H1 (cell line): Measurements from ENCODE around the gene AK8. TPM values are rescaled to one million over a fixed set of nuclear protein-coding genes. Genes with fewer than 3 reads are reported as not detected.

Source experiments
- CTCF ChIA-PET: fragments of 300-600 bp; sonication (Branson Sonifier 250); formaldehyde crosslinking; loops from one replicate; lab custom pipeline; 2021; ENCODE audit not compliant: partially characterized antibody; lab: Charles Lee
- POLR2A ChIA-PET: fragments of 300-600 bp; sonication (Branson Sonifier 250); formaldehyde crosslinking; loops from one replicate; lab custom pipeline; 2021; ENCODE audit warnings: inconsistent platforms; ENCODE audit not compliant: partially characterized antibody; lab: Charles Lee
- DNase-seq, 2 experiments: peaks; one replicate each; pipeline versions ENCODE4 v3.0.0 to v3.0.0-alpha.2; 2010 to 2022; ENCODE audit warnings: low spot score in 2 of 2, low read depth in 1 of 2, mixed read lengths in 1 of 2
- FAIRE-seq: peaks from 2 replicates; lab custom pipeline; 2011; peaks lifted over from hg19 to GRCh38; lab: Jason Lieb, UNC
- H2AFZ ChIP-seq: 2 replicates; pipeline ENCODE4 v1.8.1; 2012; ENCODE audit warnings: low read length, inconsistent platforms
- H2AK5ac ChIP-seq: 2 replicates; pipeline ENCODE4 v1.6.1; 2013; ENCODE audit warnings: low read depth, low read length
- H2BK120ac ChIP-seq: replicated peaks from 2 replicates; pipeline ENCODE3; 2013; ENCODE audit warnings: low read depth, low read length, inconsistent platforms
- H2BK12ac ChIP-seq: 2 replicates; pipeline ENCODE4 v1.6.1; 2013; ENCODE audit warnings: low read depth, low read length
- H2BK15ac ChIP-seq: 2 replicates; pipeline ENCODE4 v1.6.1; 2013; ENCODE audit warnings: low read length
- H2BK20ac ChIP-seq: 2 replicates; pipeline ENCODE4 v1.6.1; 2013; ENCODE audit warnings: low read length
- H2BK5ac ChIP-seq: 2 replicates; pipeline ENCODE4 v1.6.1; 2013; ENCODE audit warnings: low read depth, low read length
- H3K14ac ChIP-seq: 2 replicates; pipeline ENCODE4 v1.6.1; 2013; ENCODE audit warnings: inconsistent platforms; ENCODE audit not compliant: insufficient read length
- H3K18ac ChIP-seq: 2 replicates; pipeline ENCODE4 v1.6.1; 2013; ENCODE audit warnings: low read length; ENCODE audit errors: extremely low read depth
- H3K23ac ChIP-seq: 2 replicates; pipeline ENCODE4 v1.6.1; 2013; ENCODE audit warnings: inconsistent platforms; ENCODE audit not compliant: insufficient read length
- H3K23me2 ChIP-seq: 2 replicates; pipeline ENCODE4 v1.6.1; 2013; ENCODE audit warnings: low read depth, low read length
- H3K27ac ChIP-seq: 2 replicates; pipeline ENCODE4 v1.6.1; 2011; ENCODE audit warnings: low read depth, low read length, inconsistent platforms
- H3K27me3 ChIP-seq, 4 experiments: replicated peaks in 1 of 4; 1 replicate in 1 of 4; 2 replicates in 3 of 4; pipeline versions ENCODE4 v1.6.1 to v1.8.1; 2011 to 2013; ENCODE audit warnings: low read length in 3 of 4, mild to moderate bottlenecking in 3 of 4, inconsistent platforms in 2 of 4, mixed read lengths in 2 of 4, moderate library complexity in 1 of 4; ENCODE audit not compliant: control insufficient read depth in 3 of 4, insufficient read depth in 3 of 4; ENCODE audit errors: extremely low read depth in 1 of 4
- H3K36me3 ChIP-seq, 4 experiments: 2 replicates each; pipeline versions ENCODE4 v1.6.1 to v1.8.1; 2011 to 2013; ENCODE audit warnings: mild to moderate bottlenecking in 4 of 4, low read length in 3 of 4, moderate library complexity in 2 of 4, control low read depth in 1 of 4, inconsistent platforms in 1 of 4; ENCODE audit not compliant: insufficient read depth in 4 of 4, control insufficient read depth in 2 of 4
- H3K4ac ChIP-seq: replicated peaks from 2 replicates; pipeline ENCODE3; 2013; ENCODE audit warnings: low read length, low read depth, mixed read lengths, inconsistent platforms; ENCODE audit not compliant: insufficient read length
- H3K4me1 ChIP-seq, 4 experiments: replicated peaks in 1 of 4; 1 replicate in 1 of 4; 2 replicates in 3 of 4; pipeline versions ENCODE4 v1.6.1 to v1.8.1; 2011 to 2013; ENCODE audit warnings: low read length in 3 of 4, inconsistent platforms in 2 of 4, mixed read lengths in 1 of 4; ENCODE audit not compliant: insufficient read depth in 4 of 4, control insufficient read depth in 3 of 4
- H3K4me2 ChIP-seq, 2 experiments: 2 replicates each; pipeline versions ENCODE4 v1.6.1 to v1.8.1; 2011 to 2013; ENCODE audit warnings: low read depth in 2 of 2, low read length in 2 of 2, control low read depth in 1 of 2, inconsistent platforms in 1 of 2, mild to moderate bottlenecking in 1 of 2; ENCODE audit not compliant: insufficient read depth in 1 of 2
- H3K4me3 ChIP-seq, 4 experiments: fragments of 200-600, 300-600 bp in 1 of 4; sonication (generic), shearing (Covaris generic), sonication (Bioruptor Twin) in 1 of 4; 2 replicates each; pipeline versions ENCODE4 v1.5.1 to v1.8.1; 2011 to 2016; ENCODE audit warnings: low read length in 4 of 4, low read depth in 3 of 4, control low read depth in 2 of 4, inconsistent platforms in 2 of 4, mild to moderate bottlenecking in 2 of 4, mixed read lengths in 1 of 4, moderate library complexity in 1 of 4; ENCODE audit not compliant: insufficient read depth in 2 of 4; ENCODE audit errors: extremely low read depth in 1 of 4
- H3K56ac ChIP-seq: replicated peaks from 2 replicates; pipeline ENCODE3; 2013; ENCODE audit warnings: low read depth, mild to moderate bottlenecking, mixed read lengths, low read length, inconsistent platforms; ENCODE audit not compliant: insufficient read length
- H3K79me1 ChIP-seq: 2 replicates; pipeline ENCODE4 v1.6.1; 2013; ENCODE audit warnings: low read depth, low read length, control low read depth
- H3K79me2 ChIP-seq, 2 experiments: 2 replicates each; pipeline versions ENCODE4 v1.6.1 to v1.8.1; 2012 to 2013; ENCODE audit warnings: low read length in 2 of 2, mild to moderate bottlenecking in 2 of 2, inconsistent platforms in 1 of 2; ENCODE audit not compliant: insufficient read depth in 2 of 2, control insufficient read depth in 1 of 2
- H3K9ac ChIP-seq, 4 experiments: replicated peaks in 1 of 4; 1 replicate in 1 of 4; 2 replicates in 3 of 4; pipeline versions ENCODE4 v1.6.1 to v1.8.1; 2011 to 2013; ENCODE audit warnings: low read depth in 3 of 4, low read length in 3 of 4, control low read depth in 2 of 4, mild to moderate bottlenecking in 2 of 4, moderate library complexity in 2 of 4, inconsistent platforms in 1 of 4; ENCODE audit errors: extremely low read depth in 1 of 4
- H3K9me3 ChIP-seq, 2 experiments: 2 replicates each; pipeline versions ENCODE4 v1.6.1 to v1.8.1; 2012 to 2013; ENCODE audit warnings: mild to moderate bottlenecking in 2 of 2, moderate library complexity in 2 of 2, control low read depth in 1 of 2, inconsistent platforms in 1 of 2, low read depth in 1 of 2, low read length in 1 of 2, mixed read lengths in 1 of 2; ENCODE audit not compliant: insufficient read depth in 2 of 2
- H4K20me1 ChIP-seq, 2 experiments: replicated peaks in 1 of 2; 2 replicates each; pipeline versions ENCODE3 to v1.8.1; 2011 to 2013; ENCODE audit warnings: inconsistent platforms in 2 of 2, low read length in 2 of 2, mild to moderate bottlenecking in 1 of 2; ENCODE audit not compliant: insufficient read depth in 2 of 2, control insufficient read depth in 1 of 2
- H4K5ac ChIP-seq: 2 replicates; pipeline ENCODE4 v1.6.1; 2013; ENCODE audit warnings: low read length, low read depth, mixed read lengths, inconsistent platforms; ENCODE audit not compliant: insufficient read length
- H4K8ac ChIP-seq: 2 replicates; pipeline ENCODE4 v1.8.0; 2013; ENCODE audit warnings: mild to moderate bottlenecking, moderate library complexity, low read length, inconsistent platforms; ENCODE audit not compliant: insufficient read depth; ENCODE audit errors: extremely low read depth
- H4K91ac ChIP-seq: replicated peaks from 2 replicates; pipeline ENCODE3; 2013; ENCODE audit warnings: low read length, mixed read lengths, inconsistent platforms; ENCODE audit not compliant: insufficient read length
- CTBP2 ChIP-seq: IDR thresholded peaks from 2 replicates; pipeline ENCODE4 v1.7.0; 2011; ENCODE audit warnings: borderline replicate concordance, mild to moderate bottlenecking, moderate library complexity, mixed read lengths, low read length; ENCODE audit not compliant: insufficient read depth, insufficient read length
- EP300 ChIP-seq, 2 experiments: IDR thresholded peaks; 1 replicate in 1 of 2; 2 replicates in 1 of 2; pipeline ENCODE4 v1.6.1; 2011 to 2012; ENCODE audit warnings: low read depth in 2 of 2, low read length in 2 of 2, mild to moderate bottlenecking in 2 of 2, borderline replicate concordance in 1 of 2, inconsistent platforms in 1 of 2, moderate library complexity in 1 of 2
- GABPA ChIP-seq: IDR thresholded peaks from 2 replicates; pipeline ENCODE4 v1.6.1; 2011; ENCODE audit warnings: mild to moderate bottlenecking, low read length, moderate library complexity, borderline replicate concordance; ENCODE audit not compliant: insufficient read depth
- GTF2F1 ChIP-seq: IDR thresholded peaks from 2 replicates; pipeline ENCODE4 v1.6.1; 2012; ENCODE audit warnings: low read depth, low read length, improper control_type of control experiment, borderline replicate concordance
- HDAC2 ChIP-seq, 2 experiments: fragments of 300-600 bp in 1 of 2; sonication (generic) in 1 of 2; IDR thresholded peaks; 2 replicates each; pipeline ENCODE4 v1.6.1; 2011 to 2012; ENCODE audit warnings: low read depth in 2 of 2, low read length in 2 of 2, mild to moderate bottlenecking in 2 of 2, moderate library complexity in 2 of 2, borderline replicate concordance in 1 of 2, inconsistent platforms in 1 of 2
- PHF8 ChIP-seq: fragments of 200-600 bp; sonication (generic); conservative IDR thresholded peaks from 2 replicates; pipeline ENCODE4 v1.7.1; 2012; ENCODE audit warnings: low read depth, mild to moderate bottlenecking, inconsistent platforms, low read length, moderate library complexity
- POU5F1 ChIP-seq: IDR thresholded peaks from 2 replicates; pipeline ENCODE4 v1.6.1; 2011; ENCODE audit warnings: low read depth, mild to moderate bottlenecking, low read length, moderate library complexity
- RBBP5 ChIP-seq: IDR thresholded peaks from 2 replicates; pipeline ENCODE4 v1.7.1; 2012; ENCODE audit warnings: low read depth, mild to moderate bottlenecking, inconsistent platforms, low read length, moderate library complexity, borderline replicate concordance
- SAP30 ChIP-seq: fragments of 300-600 bp; sonication (generic); IDR thresholded peaks from 2 replicates; pipeline ENCODE4 v1.7.1; 2012; ENCODE audit warnings: low read length, moderate library complexity, mild to moderate bottlenecking, inconsistent platforms; ENCODE audit not compliant: insufficient read depth, insufficient replicate concordance
- SIN3A ChIP-seq, 2 experiments: IDR thresholded peaks in 1 of 2; conservative IDR thresholded peaks in 1 of 2; 2 replicates each; pipeline ENCODE4 v1.6.1; 2011 to 2012; ENCODE audit warnings: low read length in 2 of 2, improper control_type of control experiment in 1 of 2, low read depth in 1 of 2, mild to moderate bottlenecking in 1 of 2
- SIRT6 ChIP-seq: IDR thresholded peaks from one replicate; pipeline ENCODE4 v1.7.1; 2012; ENCODE audit warnings: low read length, inconsistent platforms
- SIX5 ChIP-seq: IDR thresholded peaks from 2 replicates; pipeline ENCODE4 v1.6.1; 2011; ENCODE audit warnings: mild to moderate bottlenecking, low read depth, low read length
- ZNF274 ChIP-seq: IDR thresholded peaks from 2 replicates; pipeline ENCODE4 v1.7.0; 2012; ENCODE audit warnings: low read length, borderline replicate concordance; ENCODE audit errors: extremely low read depth
- WGBS, 2 experiments: shearing (Covaris generic) in 1 of 2; methylation state at CpG; one replicate each; pipeline versions ENCODE4 v1.1.6 to v1.1.7; 2013 to 2015; ENCODE audit warnings: low lambda C conversion rate in 2 of 2, mixed read lengths in 2 of 2, inconsistent platforms in 1 of 2, low coverage in 1 of 2, missing lambda C conversion rate in 1 of 2; ENCODE audit not compliant: insufficient replicate concordance in 2 of 2, insufficient coverage in 1 of 2, insufficient read length in 1 of 2; ENCODE audit errors: extremely low coverage in 1 of 2, missing lambda C conversion rate in 1 of 2; 5-methylcytosine and 5-hydroxymethylcytosine counted together
- polyA plus RNA-seq, 7 experiments: library from polyadenylated mRNA; depleted of rRNA in 3 of 7; stranded (reverse) in 5 of 7; unstranded in 2 of 7; fragments of >200 nt in 5 of 7; fragments of 200-250 nt in 2 of 7; gene quantifications; 1 replicate in 5 of 7; 2 replicates in 1 of 7; 4 replicates in 1 of 7; pipeline versions ENCODE4 v1.2.1 to v1.2.3, GENCODE V29; 2011 to 2013; ENCODE audit warnings: missing spikeins in 2 of 7, mixed read lengths in 2 of 7
- total RNA-seq: library from RNA; stranded (reverse); fragmentation: NEBNext Ultra II Directional; extraction: Animal tissue kit (Norgen Biotek cat#: 25700); gene quantifications from 2 replicates; pipeline ENCODE4 v1.2.1, GENCODE V29; 2021

The AK8 gene
- total and polyA plus RNA-seq, 2 of the 8 experiments (the other 6 are each of a cell fraction or from before 2014, with no cell fraction given): 0.35 to 0.48 TPM

DNA sequence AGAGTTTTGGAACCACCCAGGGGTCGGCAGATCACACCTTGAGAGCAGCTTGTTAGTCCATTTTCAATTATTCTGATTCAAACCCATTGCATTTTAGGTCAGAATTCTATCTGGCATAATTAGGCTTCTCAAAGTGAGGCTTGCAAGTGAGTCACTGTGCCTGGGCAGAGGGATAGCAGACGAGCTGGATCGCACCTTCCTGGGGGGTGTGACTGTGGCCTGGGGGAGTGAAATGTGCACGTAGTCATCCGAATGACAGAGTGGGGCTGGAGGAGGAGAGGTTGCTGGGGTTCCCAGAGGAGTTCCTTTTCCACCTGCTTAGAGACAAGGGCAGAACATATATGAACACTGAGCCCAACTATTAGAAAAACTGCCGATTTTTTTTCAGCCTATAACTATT, 32.3 kb upstream of the AK8 start:
- H3K23me2 ChIP-seq: no peaks in the 10 kb centered on the region
- H3K79me1 ChIP-seq: no peaks in the 10 kb centered on the region
- H4K5ac ChIP-seq: no peak overlapping the region
- no peak overlapping the region for H4K91ac ChIP-seq
- H3K4me2 ChIP-seq: no peak overlapping the region
- H3K4me3 ChIP-seq: no peak overlapping the region
- H2AK5ac ChIP-seq: no peak overlapping the region
- no peak for DNase-seq
- ChIA-PET CTCF (interaction anchor here (0.6 to 2.1 kb wide), 2 partner anchors 10 to 42 kb away, joined by 3 to 6 read pairs; no protein-coding TSS in a partner anchor), POLR2A (no interaction called here)
- no peak overlapping the region for H2BK15ac ChIP-seq
- no peak overlapping the region for H3K14ac ChIP-seq
- 90% methylated on average over 6 of the region's 6 CpGs; no CpG with 5 or more reads in 1 of the 2 experiments for WGBS, 2 experiments
- no peak overlapping the region for H2BK12ac ChIP-seq
- no peak overlapping the region for H3K9ac ChIP-seq
- H3K79me2 ChIP-seq: no peaks in the 10 kb centered on the region
- no peak overlapping the region for H2BK20ac ChIP-seq
- H3K36me3 ChIP-seq: peaks cover 7 to 38% (median 22%) of the 10 kb centered on the region in 4 experiments; a peak in 7 of 8 replicates
- no peaks in the 10 kb centered on the region for H3K9me3 ChIP-seq
- FAIRE-seq: no peak
- H3K4ac ChIP-seq: no peak overlapping the region
- H3K27me3 ChIP-seq: no peaks in the 10 kb centered on the region
- no peak overlapping the region for H2BK5ac ChIP-seq
- H3K27ac ChIP-seq: no peak overlapping the region
- no peak overlapping the region for H2AFZ ChIP-seq
- no peak overlapping the region for H2BK120ac ChIP-seq
- H4K20me1 ChIP-seq: no peaks in the 10 kb centered on the region
- H3K56ac ChIP-seq: no peak overlapping the region
- no peaks in the 10 kb centered on the region for H3K4me1 ChIP-seq
- no peak overlapping the region for H3K23ac ChIP-seq
- no peak overlapping the region for H3K18ac ChIP-seq
- no peak overlapping the region for H4K8ac ChIP-seq
- no peak for TF ChIP-seq CTBP2
- TF ChIP-seq POU5F1: no peak
- no peak for TF ChIP-seq SAP30
- TF ChIP-seq GTF2F1: no peak
- TF ChIP-seq SIX5: no peak
- TF ChIP-seq GABPA: no peak
- TF ChIP-seq SIN3A (conservative IDR thresholded peaks at IDR 0.05 in 1 of 2, IDR thresholded peaks at IDR 0.05 in 1 of 2; ENCODE audit: low read depth in 1 of 2, low read length in 2 of 2): no peak
- no peak for TF ChIP-seq SIRT6
- TF ChIP-seq EP300 (IDR thresholded peaks at IDR 0.05; ENCODE audit: borderline replicate concordance in 1 of 2, low read depth in 2 of 2, low read length in 2 of 2): no peak
- TF ChIP-seq PHF8: no peak
- no peak for TF ChIP-seq ZNF274
- TF ChIP-seq RBBP5: no peak
- TF ChIP-seq HDAC2 (IDR thresholded peaks at IDR 0.05; ENCODE audit: borderline replicate concordance in 1 of 2, low read depth in 2 of 2, low read length in 2 of 2): no peak
